GM08714 (cell line): ENCODE measurements around the gene SLC12A1.

Experiments
- H3K4me3 ChIP-seq: fragments of 200-500 bp; sonication (Bioruptor generic); 2 replicates; pipeline ENCODE4 v1.5.1; 2014; ENCODE audit warnings: mild to moderate bottlenecking, low read length, inconsistent platforms
- ZNF274 ChIP-seq: IDR thresholded peaks from 2 replicates; pipeline ENCODE4 v1.6.1; 2012; ENCODE audit warnings: mild to moderate bottlenecking, low read depth, low read length

SLC12A1 gene

DNA sequence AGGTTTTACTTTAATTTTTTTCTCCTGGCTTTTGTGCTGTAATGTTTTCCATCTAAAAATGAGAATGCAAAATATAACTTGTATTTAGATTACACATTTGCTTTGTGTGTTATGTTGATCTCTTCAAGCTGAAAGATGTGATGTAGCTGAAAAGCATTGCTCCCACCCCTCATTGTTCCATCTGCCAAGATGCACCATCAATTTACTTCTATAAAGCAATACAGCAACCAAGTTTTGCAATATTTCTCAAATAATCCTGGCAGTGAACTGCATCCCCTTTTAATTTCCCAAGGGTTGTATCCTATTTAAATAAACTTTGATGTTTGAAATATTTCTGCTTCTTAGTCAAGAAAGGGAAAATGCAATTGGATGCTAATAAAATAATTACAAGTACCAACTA lies 72.6 kb downstream of the SLC12A1 start:
- no peak for TF ChIP-seq ZNF274

DNA sequence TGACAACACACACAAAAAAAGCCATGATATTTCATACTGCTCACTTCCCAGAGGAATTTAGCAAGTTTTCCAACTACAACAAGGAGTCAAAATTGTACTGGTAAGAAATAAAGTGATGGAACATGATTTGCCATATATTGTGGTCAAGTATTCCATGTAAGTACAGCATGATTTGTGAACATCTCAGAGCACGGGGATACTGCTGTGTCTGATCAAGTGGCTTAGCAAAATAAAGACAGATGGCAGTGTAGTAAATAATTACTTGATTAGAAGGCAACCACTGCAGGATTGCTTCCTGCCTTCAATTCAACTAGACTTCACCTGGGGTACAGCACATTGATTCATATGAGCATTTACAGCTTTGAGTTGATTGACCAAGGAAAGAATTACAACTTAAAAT lies 73.5 kb downstream of the SLC12A1 start:
- no peak for TF ChIP-seq ZNF274
- no peak overlapping the region for H3K4me3 ChIP-seq

More for the DNA sequence above, 72.6 kb downstream of the SLC12A1 start:
- H3K4me3 ChIP-seq: no peak overlapping the region

DNA sequence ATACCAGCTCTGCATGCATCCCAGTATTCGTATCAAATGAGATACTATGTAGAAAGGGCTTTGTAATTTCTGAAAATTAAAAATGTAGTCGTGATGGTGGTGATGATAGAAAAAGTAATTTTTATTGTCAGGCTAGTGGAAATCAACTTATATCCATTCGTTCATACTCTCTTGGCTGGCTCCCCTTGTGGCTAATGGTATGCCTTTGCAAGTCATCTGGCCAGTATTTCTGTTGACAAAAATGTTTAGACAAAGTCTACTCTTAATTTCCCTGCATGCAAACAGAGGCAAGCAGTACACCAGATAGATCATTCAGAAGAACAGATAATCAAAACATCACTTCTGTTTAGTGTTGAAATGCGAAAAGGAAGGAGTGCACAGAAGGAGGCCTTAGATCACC lies 75.6 kb downstream of the SLC12A1 start:
- no peak overlapping the region for H3K4me3 ChIP-seq
- no peak for TF ChIP-seq ZNF274

GRCh38 chr15:48282216-48282615 lies 76.1 kb downstream of the SLC12A1 start:
- no peak overlapping the region for H3K4me3 ChIP-seq
- no peak for TF ChIP-seq ZNF274

- H3K4me3 ChIP-seq: no peak overlapping the region
- TF ChIP-seq ZNF274: no peak
These were observed 77.5 kb downstream of the SLC12A1 start for GRCh38 chr15:48283396-48284145.

GRCh38 chr15:48285329-48286214 lies 79.5 kb downstream of the SLC12A1 start:
- H3K4me3 ChIP-seq: no peak overlapping the region
- TF ChIP-seq ZNF274: no peak

- H3K4me3 ChIP-seq: no peak overlapping the region
These were observed 83.5 kb downstream of the SLC12A1 start for GRCh38 chr15:48289628-48290027.

GRCh38 chr15:48292458-48292857 lies 86.4 kb downstream of the SLC12A1 start:
- H3K4me3 ChIP-seq: no peak overlapping the region
- TF ChIP-seq ZNF274: no peak

More at GRCh38 chr15:48289628-48290027, 83.5 kb downstream of the SLC12A1 start:
- no peak for TF ChIP-seq ZNF274

- no peak overlapping the region for H3K4me3 ChIP-seq
- TF ChIP-seq ZNF274: no peak
These were observed 91.6 kb downstream of the SLC12A1 start for GRCh38 chr15:48297668-48298067.

DNA sequence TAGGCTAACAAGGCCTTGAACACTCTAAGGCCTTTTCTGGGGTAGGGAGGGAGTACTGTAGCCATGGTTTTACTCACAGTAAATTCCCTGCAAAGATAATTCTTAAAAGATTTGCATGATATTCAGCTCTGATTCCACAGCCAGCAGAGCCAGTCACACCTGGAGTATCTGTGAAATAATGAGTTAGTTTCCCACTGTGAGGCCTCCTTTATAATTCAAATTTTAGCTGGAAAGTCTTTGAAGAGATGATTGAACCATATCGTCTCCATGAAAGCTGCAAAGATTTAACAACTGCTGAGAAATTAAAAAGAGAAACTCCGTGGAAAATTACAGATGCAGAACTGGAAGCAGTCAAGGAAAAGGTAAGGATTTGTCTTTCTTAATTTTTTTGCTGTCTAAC lies 92.8 kb downstream of the SLC12A1 start:
- TF ChIP-seq ZNF274: no peak
- H3K4me3 ChIP-seq: no peak overlapping the region

- no peak overlapping the region for H3K4me3 ChIP-seq
These were observed 93.9 kb downstream of the SLC12A1 start for GRCh38 chr15:48300038-48300437.

DNA sequence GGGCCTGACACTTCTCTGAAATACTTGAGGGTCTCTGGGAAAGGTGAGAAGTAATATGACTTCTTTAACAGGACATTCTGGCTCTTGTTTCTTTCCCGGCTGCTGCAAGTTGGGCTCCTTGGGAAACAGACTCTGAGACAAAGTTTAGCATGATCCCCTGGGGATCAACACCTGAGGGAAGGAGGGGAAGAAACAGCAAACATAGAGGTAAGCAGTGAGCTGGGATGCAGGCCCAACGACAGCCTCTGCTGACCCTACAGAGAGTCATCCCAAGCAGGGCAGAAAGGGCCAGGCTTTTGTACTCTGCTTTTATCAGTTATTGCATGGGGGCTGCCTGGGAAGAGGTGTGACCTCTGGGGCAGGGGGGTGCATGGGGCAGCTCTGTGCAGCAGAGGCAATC lies 98.3 kb downstream of the SLC12A1 start:
- TF ChIP-seq ZNF274: no peak
- H3K4me3 ChIP-seq: no peak overlapping the region

More at GRCh38 chr15:48300038-48300437, 93.9 kb downstream of the SLC12A1 start:
- no peak for TF ChIP-seq ZNF274

GRCh38 chr15:48306639-48307038 lies 100.5 kb downstream of the SLC12A1 start:
- H3K4me3 ChIP-seq: no peak overlapping the region
- no peak for TF ChIP-seq ZNF274

- no peak overlapping the region for H3K4me3 ChIP-seq
- no peak for TF ChIP-seq ZNF274
These were observed 101.5 kb downstream of the SLC12A1 start for GRCh38 chr15:48307586-48307985.

GRCh38 chr15:48309740-48310139 lies 103.6 kb downstream of the SLC12A1 start:
- no peak for TF ChIP-seq ZNF274
- no peak overlapping the region for H3K4me3 ChIP-seq
